ENCODE results near the gene NSUN4. TPM values are rescaled to one million over a fixed set of nuclear protein-coding genes. Genes with fewer than 3 reads are reported as not detected.

NSUN4 gene
- total and polyA plus RNA-seq, 9 of the 15 experiments (the other 6 are each of a cell fraction or from before 2014, with no cell fraction given) = 33.4 to 60.2 (median 46.3) TPM

DNA sequence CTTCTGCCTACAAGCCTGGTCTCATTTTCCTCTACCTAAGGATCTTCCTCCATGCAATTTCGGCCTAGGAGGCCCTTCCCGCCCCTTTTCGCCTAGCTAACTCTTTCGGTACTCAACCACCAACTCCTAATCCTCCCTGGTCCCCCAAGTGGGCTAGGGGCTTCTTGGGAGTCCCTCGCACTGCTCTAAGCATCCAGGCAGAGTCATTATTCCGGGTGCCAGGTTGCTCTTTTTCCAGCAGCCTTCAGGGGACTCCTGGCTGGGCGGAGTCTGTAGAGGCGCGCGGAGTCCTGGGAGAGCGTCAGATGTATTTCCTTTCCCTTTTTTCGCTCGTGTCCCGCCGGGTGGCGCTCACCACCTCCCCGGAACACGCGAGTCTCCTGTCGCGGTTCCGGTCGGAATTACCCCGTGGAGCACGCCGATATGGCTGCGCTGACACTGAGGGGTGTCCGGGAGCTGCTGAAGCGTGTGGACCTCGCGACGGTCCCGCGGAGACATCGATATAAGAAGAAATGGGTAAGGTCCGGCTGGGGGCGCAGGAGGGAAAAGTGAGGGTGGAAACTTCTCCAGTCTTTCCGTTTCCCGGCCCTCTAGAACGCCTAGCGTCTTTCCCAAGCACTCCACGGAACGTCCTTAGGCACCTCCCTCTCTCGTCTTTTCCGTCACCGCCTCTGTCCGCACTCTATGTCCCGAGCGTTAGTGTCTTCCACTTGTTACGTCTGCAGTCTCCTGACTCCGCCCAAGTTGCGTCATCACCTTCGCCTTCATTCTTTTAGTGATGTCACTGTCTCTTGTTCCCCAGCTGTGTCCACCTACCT is at the start of gene NSUN4 (continued):
- TF ChIP-seq MAFK (IDR thresholded peaks at IDR 0.05; ENCODE audit: low read length) = 0 out of 2 replicates have a peak, but pooled peaks have one; percentile 33
- TF ChIP-seq CHD1 (IDR thresholded peaks at IDR 0.05; ENCODE audit: low read length) = peak; percentile 98
- TF ChIP-seq SIX5 (IDR thresholded peaks at IDR 0.05; ENCODE audit: borderline replicate concordance in 1 of 2, insufficient read depth in 1 of 2, low read depth in 1 of 2, low read length in 2 of 2) = peak; percentile 44 to 46; a peak in 2 of 4 replicates
- peak; percentile 76; the same call in 1 of the 2 replicates for TF ChIP-seq FOXP1 (CRISPR knock-in tag; IDR thresholded peaks at IDR 0.05)
- peak; percentile 54 for TF ChIP-seq ZNF12 (CRISPR knock-in tag; IDR thresholded peaks at IDR 0.05)
- TF ChIP-seq PREB (CRISPR knock-in tag; IDR thresholded peaks at IDR 0.05) = no peak
- TF ChIP-seq NFRKB (IDR thresholded peaks at IDR 0.05; ENCODE audit: low read depth) = peak; percentile 97
- TF ChIP-seq MYNN (IDR thresholded peaks at IDR 0.05) = no peak
- no peak for TF ChIP-seq MYNN (CRISPR knock-in tag; IDR thresholded peaks at IDR 0.05)
- TF ChIP-seq ZNF41 (CRISPR knock-in tag; conservative IDR thresholded peaks at IDR 0.05) = no peak
- TF ChIP-seq NR2C2 (CRISPR knock-in tag; IDR thresholded peaks at IDR 0.05) = no peak; the same call in 1 of the 2 replicates
- peak; percentile 86 for TF ChIP-seq NR2C2 (tag; IDR thresholded peaks at IDR 0.05)
- no peak for TF ChIP-seq MED1 (CRISPR knock-in tag; IDR thresholded peaks at IDR 0.05; ENCODE audit: borderline replicate concordance)
- no peak for TF ChIP-seq MCM2 (IDR thresholded peaks at IDR 0.05; ENCODE audit: low read depth)
- TF ChIP-seq, protein P1, sequence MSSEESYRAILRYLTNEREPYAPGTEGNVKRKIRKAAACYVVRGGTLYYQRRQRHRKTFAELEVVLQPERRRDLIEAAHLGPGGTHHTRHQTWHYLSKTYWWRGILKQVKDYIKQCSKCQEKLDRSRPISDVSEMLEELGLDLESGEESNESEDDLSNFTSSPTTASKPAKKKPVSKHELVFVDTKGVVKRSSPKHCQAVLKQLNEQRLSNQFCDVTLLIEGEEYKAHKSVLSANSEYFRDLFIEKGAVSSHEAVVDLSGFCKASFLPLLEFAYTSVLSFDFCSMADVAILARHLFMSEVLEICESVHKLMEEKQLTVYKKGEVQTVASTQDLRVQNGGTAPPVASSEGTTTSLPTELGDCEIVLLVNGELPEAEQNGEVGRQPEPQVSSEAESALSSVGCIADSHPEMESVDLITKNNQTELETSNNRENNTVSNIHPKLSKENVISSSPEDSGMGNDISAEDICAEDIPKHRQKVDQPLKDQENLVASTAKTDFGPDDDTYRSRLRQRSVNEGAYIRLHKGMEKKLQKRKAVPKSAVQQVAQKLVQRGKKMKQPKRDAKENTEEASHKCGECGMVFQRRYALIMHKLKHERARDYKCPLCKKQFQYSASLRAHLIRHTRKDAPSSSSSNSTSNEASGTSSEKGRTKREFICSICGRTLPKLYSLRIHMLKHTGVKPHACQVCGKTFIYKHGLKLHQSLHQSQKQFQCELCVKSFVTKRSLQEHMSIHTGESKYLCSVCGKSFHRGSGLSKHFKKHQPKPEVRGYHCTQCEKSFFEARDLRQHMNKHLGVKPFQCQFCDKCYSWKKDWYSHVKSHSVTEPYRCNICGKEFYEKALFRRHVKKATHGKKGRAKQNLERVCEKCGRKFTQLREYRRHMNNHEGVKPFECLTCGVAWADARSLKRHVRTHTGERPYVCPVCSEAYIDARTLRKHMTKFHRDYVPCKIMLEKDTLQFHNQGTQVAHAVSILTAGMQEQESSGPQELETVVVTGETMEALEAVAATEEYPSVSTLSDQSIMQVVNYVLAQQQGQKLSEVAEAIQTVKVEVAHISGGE (CRISPR knock-in tag; IDR thresholded peaks at IDR 0.05) = peak in 2 of 3 experiments; percentile 91 to 99; a peak in 5 of 6 replicates
- TF ChIP-seq THAP12 (CRISPR knock-in tag; IDR thresholded peaks at IDR 0.05) = no peak; the same call in none of the 2 replicates
- no peak for TF ChIP-seq ZKSCAN3 (CRISPR knock-in tag; IDR thresholded peaks at IDR 0.05)
- peak; percentile 97 for TF ChIP-seq ETV5 (CRISPR knock-in tag; IDR thresholded peaks at IDR 0.05; ENCODE audit: low read depth)
- TF ChIP-seq RHOXF2B (CRISPR knock-in tag; conservative IDR thresholded peaks at IDR 0.05) = 0 out of 2 replicates have a peak, but pooled peaks have one; percentile 15
